GM19043 (cell line): ENCODE results near the gene VAT1L.

Experiments
- ATAC-seq: cut with Tn5 transposase; IDR thresholded peaks from one replicate; pipeline ENCODE4 v1.9.1; 2021; ENCODE audit warnings: low read depth; ENCODE audit not compliant: unreplicated experiment

VAT1L gene

GRCh38 chr16:77780378-77780837, 8.0 kb upstream of the VAT1L start:
- no peak for ATAC-seq

GRCh38 chr16:77781091-77781490, 7.3 kb upstream of the VAT1L start:
- no peak for ATAC-seq

- ATAC-seq, result no peak
These were observed 5.7 kb upstream of the VAT1L start for GRCh38 chr16:77782694-77783093.

- ATAC-seq, result no peak
These were observed 3.7 kb upstream of the VAT1L start for GRCh38 chr16:77784441-77785372.

GRCh38 chr16:77785373-77785764, 3.0 kb upstream of the VAT1L start:
- no peak for ATAC-seq

GRCh38 chr16:77786186-77786847, 2.0 kb upstream of the VAT1L start:
- no peak for ATAC-seq

GRCh38 chr16:77787452-77787851, 912 bp upstream of the VAT1L start:
- ATAC-seq, result no peak

- ATAC-seq, result no peak
These were observed 983 bp downstream of the VAT1L start for GRCh38 chr16:77789085-77790008.

GRCh38 chr16:77790009-77790372, 1.6 kb downstream of the VAT1L start:
- no peak for ATAC-seq

- no peak for ATAC-seq
These were observed 2.5 kb downstream of the VAT1L start for GRCh38 chr16:77790912-77791311.

GRCh38 chr16:77793417-77793816, 5.1 kb downstream of the VAT1L start:
- ATAC-seq, result no peak

- ATAC-seq, result no peak
These were observed 6.2 kb downstream of the VAT1L start for GRCh38 chr16:77794586-77794985.

- ATAC-seq, result no peak
These were observed 13.5 kb downstream of the VAT1L start for GRCh38 chr16:77801817-77802216.

- no peak for ATAC-seq
These were observed 17.0 kb downstream of the VAT1L start for GRCh38 chr16:77805398-77805797.

- no peak for ATAC-seq
These were observed 18.7 kb downstream of the VAT1L start for GRCh38 chr16:77807021-77807420.

- ATAC-seq, result no peak
These were observed 24.6 kb downstream of the VAT1L start for GRCh38 chr16:77812856-77813500.

- ATAC-seq, result no peak
These were observed 27.9 kb downstream of the VAT1L start for GRCh38 chr16:77816293-77816692.

- no peak for ATAC-seq
These were observed 32.0 kb downstream of the VAT1L start for GRCh38 chr16:77820340-77820739.

GRCh38 chr16:77822661-77823060, 34.3 kb downstream of the VAT1L start:
- no peak for ATAC-seq

- no peak for ATAC-seq
These were observed 34.7 kb downstream of the VAT1L start for GRCh38 chr16:77823067-77823466.
